HEK293 (cell line): ENCODE measurements around the gene CXXC5.

Source experiments
- CTCF ChIA-PET: fragments of 350-600 bp; formaldehyde crosslinking; extraction: SDS; loops from one replicate; lab custom pipeline; 2021; ENCODE audit warnings: antibody characterized with exemption; lab: Yijun Ruan, JAX
- POLR2A ChIA-PET: fragments of 300-600 bp; formaldehyde crosslinking; extraction: SDS; loops from one replicate; lab custom pipeline; 2020; ENCODE audit warnings: antibody characterized with exemption, inconsistent platforms; lab: Yijun Ruan, JAX
- H3K27ac ChIP-seq: fragments of 200-500 bp; sonication (Bioruptor generic); 2 replicates; pipeline ENCODE4 v1.5.1; 2014; ENCODE audit warnings: low read depth, low read length, control low read depth, inconsistent platforms; ENCODE audit errors: extremely low read depth
- H3K36me3 ChIP-seq, 2 experiments: fragments of 200-500 bp in 1 of 2; sonication (Bioruptor generic) in 1 of 2; 1 replicate in 1 of 2; 2 replicates in 1 of 2; pipeline ENCODE4 v1.5.1; 2014 to 2017; ENCODE audit warnings: inconsistent platforms in 2 of 2, low read length in 2 of 2; ENCODE audit not compliant: control insufficient read depth in 2 of 2, insufficient read depth in 1 of 2
- H3K4me1 ChIP-seq: fragments of 200-500 bp; sonication (Bioruptor generic); 2 replicates; pipeline ENCODE4 v1.5.1; 2014; ENCODE audit warnings: mild to moderate bottlenecking, low read length, inconsistent platforms; ENCODE audit not compliant: control insufficient read depth, insufficient read depth
- H3K4me3 ChIP-seq: 2 replicates; pipeline ENCODE4 v1.5.1; 2011; ENCODE audit warnings: low read depth, mild to moderate bottlenecking, control low read depth, low read length, moderate library complexity
- H3K9me3 ChIP-seq: fragments of 200-500 bp; sonication (Bioruptor generic); 2 replicates; pipeline ENCODE4 v1.5.1; 2014; ENCODE audit warnings: low read depth, low read length, inconsistent platforms; ENCODE audit not compliant: control insufficient read depth, insufficient read depth
- EGR2 ChIP-seq: fragments of 450-650 bp; formaldehyde crosslinking; IDR thresholded peaks from 2 replicates; pipeline ENCODE4 v1.5.1; 2016; ENCODE audit warnings: low read depth, missing biosample characterization, missing genetic modification characterization
- KLF16 ChIP-seq: fragments of 450-650 bp; formaldehyde crosslinking; IDR thresholded peaks from 2 replicates; pipeline ENCODE4 v1.5.1; 2017; ENCODE audit warnings: missing biosample characterization, missing genetic modification characterization
- KLF17 ChIP-seq: fragments of 450-650 bp; formaldehyde crosslinking; IDR thresholded peaks from 2 replicates; pipeline ENCODE4 v1.5.1; 2016; ENCODE audit warnings: missing biosample characterization, missing genetic modification characterization
- PBX3 ChIP-seq: sonication (generic); formaldehyde crosslinking; IDR thresholded peaks from 2 replicates; pipeline ENCODE4 v1.8.1; 2022; ENCODE audit warnings: mild to moderate bottlenecking, moderate library complexity, missing genetic modification reagents
- PRDM4 ChIP-seq: fragments of 450-650 bp; formaldehyde crosslinking; IDR thresholded peaks from 2 replicates; pipeline ENCODE4 v1.5.1; 2017; ENCODE audit warnings: missing biosample characterization, missing genetic modification characterization
- SP2 ChIP-seq: fragments of 450-650 bp; formaldehyde crosslinking; IDR thresholded peaks from 2 replicates; pipeline ENCODE4 v1.5.1; 2016; ENCODE audit warnings: missing biosample characterization, missing genetic modification characterization
- YY1 ChIP-seq: fragments of 450-650 bp; formaldehyde crosslinking; IDR thresholded peaks from 2 replicates; pipeline ENCODE4 v1.5.1; 2018; ENCODE audit warnings: missing biosample characterization, missing genetic modification characterization
- YY2 ChIP-seq: fragments of 450-650 bp; formaldehyde crosslinking; IDR thresholded peaks from 2 replicates; pipeline ENCODE4 v1.5.1; 2016; ENCODE audit warnings: missing biosample characterization, missing genetic modification characterization
- ZBTB10 ChIP-seq: fragments of 450-650 bp; formaldehyde crosslinking; IDR thresholded peaks from 2 replicates; pipeline ENCODE4 v1.5.1; 2016; ENCODE audit warnings: missing biosample characterization, missing genetic modification characterization
- ZBTB6 ChIP-seq: fragments of 450-650 bp; formaldehyde crosslinking; IDR thresholded peaks from 2 replicates; pipeline ENCODE4 v1.5.1; 2017; ENCODE audit warnings: missing biosample characterization, missing genetic modification characterization
- ZFP3 ChIP-seq: fragments of 450-650 bp; formaldehyde crosslinking; IDR thresholded peaks from 2 replicates; pipeline ENCODE4 v1.5.1; 2016; ENCODE audit warnings: low read depth, missing biosample characterization, missing genetic modification characterization
- ZNF398 ChIP-seq: fragments of 450-650 bp; formaldehyde crosslinking; IDR thresholded peaks from 2 replicates; pipeline ENCODE4 v1.5.1; 2017; ENCODE audit warnings: missing biosample characterization, missing genetic modification characterization
- ZNF449 ChIP-seq: fragments of 450-650 bp; formaldehyde crosslinking; IDR thresholded peaks from 2 replicates; pipeline ENCODE4 v1.5.1; 2017; ENCODE audit warnings: missing biosample characterization, mild to moderate bottlenecking, missing genetic modification characterization, moderate library complexity
- ZNF514 ChIP-seq: fragments of 450-650 bp; formaldehyde crosslinking; IDR thresholded peaks from 2 replicates; pipeline ENCODE4 v1.5.1; 2016; ENCODE audit warnings: missing biosample characterization, missing genetic modification characterization
- ZNF600 ChIP-seq: fragments of 450-650 bp; formaldehyde crosslinking; IDR thresholded peaks from 2 replicates; pipeline ENCODE4 v1.5.1; 2016; ENCODE audit warnings: missing biosample characterization, missing genetic modification characterization
- ZNF639 ChIP-seq: fragments of 450-650 bp; formaldehyde crosslinking; IDR thresholded peaks from 2 replicates; pipeline ENCODE4 v1.5.1; 2016; ENCODE audit warnings: missing biosample characterization, missing genetic modification characterization
- ZNF658 ChIP-seq: fragments of 450-650 bp; formaldehyde crosslinking; IDR thresholded peaks from 2 replicates; pipeline ENCODE4; 2016; ENCODE audit warnings: missing biosample characterization, missing genetic modification characterization
- ZNF76 ChIP-seq: fragments of 450-650 bp; formaldehyde crosslinking; IDR thresholded peaks from 2 replicates; pipeline ENCODE4; 2016; ENCODE audit warnings: low read depth, missing biosample characterization, missing genetic modification characterization, borderline replicate concordance
- ZNF843 ChIP-seq: fragments of 450-650 bp; formaldehyde crosslinking; IDR thresholded peaks from 2 replicates; pipeline ENCODE4 v1.5.1; 2016; ENCODE audit warnings: missing biosample characterization, missing genetic modification characterization

CXXC5 gene

GRCh38 chr5:139648205-139649081 lies at the start of gene CXXC5:
Gene CXXC5, plus strand, starts transcription at chr5:139648349. Its CDS starts 32,175 bp downstream, at chr5:139680524.
- peak within 1 kb of the TSS; percentile 82; the same call in 1 of the 2 replicates for H3K27ac ChIP-seq
- H3K9me3 ChIP-seq, result no peaks in the 10 kb centered on the region
- peaks cover 28% of the 10 kb centered on the region for H3K4me1 ChIP-seq
- CTCF ChIA-PET, result interaction anchor here (0.5 to 1.7 kb wide), 7 partner anchors 12 to 226 kb away, joined by 3 to 20 read pairs (median 4); no protein-coding TSS in a partner anchor
- peak within 1 kb of the TSS; percentile 79 for H3K4me3 ChIP-seq
- POLR2A ChIA-PET, result interaction anchor here (0.6 to 2.9 kb wide), 17 partner anchors 12 to 274 kb away, joined by 3 to 96 read pairs (median 3); partner anchors contain the start of gene UBE2D2
- H3K36me3 ChIP-seq, result no peaks in the 10 kb centered on the region
- TF ChIP-seq ZNF843, result 0 out of 2 replicates have a peak, but pooled peaks have one; percentile 12
- no peak for TF ChIP-seq ZNF514 (tag by site-specific recombination)
- TF ChIP-seq SP2 (tag by site-specific recombination), result peak; percentile 45
- peak; percentile 51; the same call in 1 of the 2 replicates for TF ChIP-seq KLF17 (tag by site-specific recombination)
- TF ChIP-seq ZNF449 (tag by site-specific recombination), result peak; percentile 97
- TF ChIP-seq ZNF639 (tag by site-specific recombination), result no peak
- 0 out of 2 replicates have a peak, but pooled peaks have one; percentile 47 for TF ChIP-seq YY2 (tag by site-specific recombination)
- peak; percentile 73 for TF ChIP-seq KLF16 (tag by site-specific recombination)
- TF ChIP-seq PBX3, result no peak
- TF ChIP-seq ZNF76 (tag by site-specific recombination), result peak; percentile 46; the same call in 1 of the 2 replicates
- peak; percentile 83 for TF ChIP-seq ZBTB6
- 0 out of 2 replicates have a peak, but pooled peaks have one; percentile 40 for TF ChIP-seq ZBTB10 (tag by site-specific recombination)
- TF ChIP-seq EGR2 (tag by site-specific recombination), result peak; percentile 83
- peak; percentile 41; the same call in 1 of the 2 replicates for TF ChIP-seq YY1 (tag by site-specific recombination)
- TF ChIP-seq ZNF600 (tag by site-specific recombination), result 0 out of 2 replicates have a peak, but pooled peaks have one; percentile 34
- TF ChIP-seq ZFP3, result no peak
- TF ChIP-seq PRDM4, result 0 out of 2 replicates have a peak, but pooled peaks have one; percentile 16
- TF ChIP-seq ZNF658 (tag by site-specific recombination), result no peak
- TF ChIP-seq ZNF398 (tag by site-specific recombination), result peak; percentile 93
